ENCODE measurements around the gene LPP. TPM values are rescaled to one million over a fixed set of nuclear protein-coding genes. Genes with fewer than 3 reads are reported as not detected.
A peak's percentile ranks its signal among the peaks of the same experiment; 100 is the strongest.

The LPP gene
- total RNA-seq, 1 donor from 2014 or later: 1,791 TPM

DNA sequence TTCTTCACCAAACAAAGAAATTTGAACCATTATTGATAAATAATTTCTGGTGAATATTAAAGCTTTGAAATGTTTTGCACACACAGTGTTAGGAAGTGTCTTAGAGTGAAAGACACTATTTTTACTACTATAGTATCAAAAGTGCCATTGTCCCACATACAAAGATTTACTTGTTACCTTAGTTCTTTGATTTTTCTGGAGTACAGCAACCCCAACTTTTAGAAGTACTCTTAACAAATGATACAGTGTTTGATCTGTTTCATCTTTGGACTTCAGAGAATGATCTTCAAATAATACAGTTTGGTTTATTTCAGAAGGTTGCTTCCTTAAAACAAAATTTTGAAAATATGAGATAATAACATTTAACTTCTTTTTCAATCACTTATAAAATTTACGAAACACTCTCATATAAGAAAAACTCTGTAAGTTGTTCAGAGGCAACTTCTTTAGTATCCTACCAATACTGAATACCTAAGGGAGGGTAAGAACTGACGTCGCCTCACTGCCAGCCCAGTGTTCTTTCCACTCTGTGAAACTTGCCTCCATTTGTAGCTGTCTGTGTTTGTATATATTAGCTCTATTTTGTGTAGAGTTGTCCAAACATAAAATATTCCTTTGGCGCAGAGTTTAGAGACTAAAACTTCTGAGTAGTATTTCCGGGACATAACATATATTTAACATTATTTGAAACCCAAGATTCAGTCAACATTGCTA, 464.2 kb downstream of the LPP start:
- Histone ChIP-seq H3K4me3 (no peak overlapping the region), H3K27me3 (no peaks in the 10 kb centered on the region), H3K27ac (no peak overlapping the region), H3K36me3 (no peaks in the 10 kb centered on the region), H3K4me1 (peaks cover 0 to 15% of the 10 kb centered on the region in 2 donors), H3K9me3 (no peaks in the 10 kb centered on the region)
- intact Hi-C loops (cut with DNase I): no loop called here
- TF ChIP-seq CTCF (IDR thresholded peaks at IDR 0.05): no peak
- no peak for DNase-seq (ENCODE audit: low spot score in 2 of 2)

- no peaks in the 10 kb centered on the region for H3K9me3 ChIP-seq
- no peak overlapping the region for H3K27ac ChIP-seq
- H3K4me3 ChIP-seq: no peak overlapping the region
- no peaks in the 10 kb centered on the region for H3K27me3 ChIP-seq
- intact Hi-C loops (cut with DNase I): loop anchor here (5.0 kb wide), 1 partner anchor 878 kb away; no protein-coding TSS in a partner anchor
- DNase-seq (ENCODE audit: low spot score in 2 of 2): no peak
- peaks cover 0 to 23% of the 10 kb centered on the region in 2 donors for H3K4me1 ChIP-seq
- TF ChIP-seq CTCF (IDR thresholded peaks at IDR 0.05): no peak
- H3K36me3 ChIP-seq: no peaks in the 10 kb centered on the region
Measured at GRCh38 chr3:188620752-188621151, 466.8 kb downstream of the LPP start.

DNA sequence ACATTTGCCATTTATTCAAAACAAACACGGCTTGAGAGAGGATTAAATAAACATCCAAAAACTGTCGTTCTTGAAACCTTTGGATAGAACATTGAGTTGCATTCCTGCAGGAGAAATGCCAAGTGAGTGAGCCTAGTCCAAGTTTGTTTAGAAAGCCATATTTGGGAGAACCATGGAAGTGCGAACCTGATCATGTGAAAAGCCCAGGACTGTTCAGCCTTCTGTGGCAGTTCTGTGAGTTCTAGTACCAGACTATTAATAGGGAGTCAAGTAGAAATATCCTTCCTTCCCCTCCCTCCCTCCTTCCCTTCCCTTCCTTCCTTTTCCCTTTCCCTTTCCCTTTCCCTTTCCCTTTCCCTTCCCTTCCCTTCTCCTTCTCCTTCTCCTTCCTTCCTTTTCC, 470.4 kb downstream of the LPP start:
- Histone ChIP-seq H3K36me3 (no peaks in the 10 kb centered on the region), H3K27ac (peak overlapping the region; percentile 74 to 81), H3K9me3 (no peaks in the 10 kb centered on the region), H3K27me3 (no peaks in the 10 kb centered on the region), H3K4me3 (no peak overlapping the region), H3K4me1 (peaks cover 0 to 40% of the 10 kb centered on the region in 2 donors)
- TF ChIP-seq CTCF (IDR thresholded peaks at IDR 0.05): no peak
- intact Hi-C loops (cut with DNase I): loop anchor here (5.0 kb wide), 1 partner anchor 882 kb away; no protein-coding TSS in a partner anchor
- peak in 1 of 2 donors; percentile 88 for DNase-seq (ENCODE audit: low spot score in 2 of 2)

DNA sequence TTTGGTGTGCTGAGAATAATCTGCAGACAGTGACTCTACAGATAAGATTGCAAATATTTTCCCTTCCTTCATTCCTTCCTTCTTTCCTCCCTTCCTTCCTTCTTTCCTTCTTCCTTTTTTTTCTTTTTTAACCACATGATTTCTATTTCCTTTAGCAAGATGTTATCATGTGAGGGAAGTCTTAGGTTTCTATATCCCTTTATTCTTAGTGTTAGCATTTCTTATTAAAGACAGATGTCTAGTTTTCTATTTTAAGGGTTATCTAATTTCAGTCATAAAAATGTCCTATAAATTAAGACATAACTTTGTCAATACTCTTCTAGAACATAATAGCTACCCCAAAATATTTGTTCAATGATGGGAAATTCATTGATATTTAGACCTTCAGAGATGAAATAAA, 470.9 kb downstream of the LPP start:
- no peak for TF ChIP-seq CTCF (IDR thresholded peaks at IDR 0.05)
- Histone ChIP-seq H3K4me1 (peaks cover 0 to 38% of the 10 kb centered on the region in 2 donors), H3K27ac (peak overlapping the region; percentile 74 to 81), H3K4me3 (no peak overlapping the region), H3K36me3 (no peaks in the 10 kb centered on the region), H3K27me3 (no peaks in the 10 kb centered on the region), H3K9me3 (no peaks in the 10 kb centered on the region)
- intact Hi-C loops (cut with DNase I): loop anchor here (5.0 kb wide), 1 partner anchor 883 kb away; no protein-coding TSS in a partner anchor
- no peak for DNase-seq (ENCODE audit: low spot score in 2 of 2)

GRCh38 chr3:188627652-188628051, 473.7 kb downstream of the LPP start:
- Histone ChIP-seq H3K4me3 (no peak overlapping the region), H3K27me3 (no peaks in the 10 kb centered on the region), H3K9me3 (no peaks in the 10 kb centered on the region), H3K36me3 (no peaks in the 10 kb centered on the region), H3K27ac (peak overlapping the region; percentile 6 to 48), H3K4me1 (peaks cover 0 to 38% of the 10 kb centered on the region in 2 donors)
- no peak for TF ChIP-seq CTCF (IDR thresholded peaks at IDR 0.05)
- no peak for DNase-seq (ENCODE audit: low spot score in 2 of 2)
- intact Hi-C loops (cut with DNase I): no loop called here
